Thymus (tissue), 11 donors: Measurements from ENCODE around the gene CAPN13. TPM values are rescaled to one million over a fixed set of nuclear protein-coding genes. Genes with fewer than 3 reads are reported as not detected.

Experiments used
- DNase-seq, 9 donors: peaks; one replicate each; pipeline ENCODE4 v3.0.0-alpha.2; 2013; ENCODE audit warnings: low spot score in 9 of 9, low read depth in 6 of 9, missing footprints in 1 of 9
- H3K27ac ChIP-seq, 2 donors: one replicate each; pipeline ENCODE4 v1.5.1; 2013; ENCODE audit warnings: control low read depth in 1 of 2, low read depth in 1 of 2, low read length in 1 of 2, mild to moderate bottlenecking in 1 of 2, moderate library complexity in 1 of 2
- H3K27me3 ChIP-seq, 2 donors: one replicate each; pipeline ENCODE4 v1.5.1; 2013; ENCODE audit warnings: low read length in 1 of 2; ENCODE audit not compliant: control insufficient read depth in 2 of 2, insufficient read depth in 1 of 2
- H3K36me3 ChIP-seq, 2 donors: one replicate each; pipeline ENCODE4 v1.5.1; 2013; ENCODE audit warnings: low read length in 1 of 2, mild to moderate bottlenecking in 1 of 2, moderate library complexity in 1 of 2; ENCODE audit not compliant: control insufficient read depth in 2 of 2, insufficient read depth in 2 of 2
- H3K4me1 ChIP-seq, 2 donors: one replicate each; pipeline ENCODE4 v1.5.1; 2013; ENCODE audit warnings: low read length in 2 of 2; ENCODE audit not compliant: control insufficient read depth in 2 of 2, insufficient read depth in 2 of 2
- H3K4me3 ChIP-seq, 2 donors: one replicate each; pipeline ENCODE4 v1.5.1; 2013; ENCODE audit warnings: low read length in 2 of 2, control low read depth in 1 of 2, mild to moderate bottlenecking in 1 of 2
- H3K9me3 ChIP-seq, 2 donors: one replicate each; pipeline ENCODE4 v1.5.1; 2013; ENCODE audit warnings: low read length in 1 of 2, mild to moderate bottlenecking in 1 of 2; ENCODE audit not compliant: control insufficient read depth in 2 of 2, insufficient read depth in 1 of 2
- WGBS: extraction: QIAGEN DNeasy Blood & Tissue Kit; methylation state at CpG from one replicate; pipeline ENCODE4 v1.1.7; 2013; 5-methylcytosine and 5-hydroxymethylcytosine counted together
- polyA plus RNA-seq: library from polyadenylated mRNA; stranded (reverse); fragments of 200-250 nt; gene quantifications from one replicate; pipeline ENCODE4 v1.2.3, GENCODE V29; 2013
- total RNA-seq: library from RNA; stranded (reverse); fragments of 120-200 nt; gene quantifications from one replicate; pipeline ENCODE4 v1.2.4, GENCODE V29; 2013
- donor health status: healthy.

The CAPN13 gene
- total and polyA plus RNA-seq, 2 donors, result 0.05 to 0.25 TPM

DNA sequence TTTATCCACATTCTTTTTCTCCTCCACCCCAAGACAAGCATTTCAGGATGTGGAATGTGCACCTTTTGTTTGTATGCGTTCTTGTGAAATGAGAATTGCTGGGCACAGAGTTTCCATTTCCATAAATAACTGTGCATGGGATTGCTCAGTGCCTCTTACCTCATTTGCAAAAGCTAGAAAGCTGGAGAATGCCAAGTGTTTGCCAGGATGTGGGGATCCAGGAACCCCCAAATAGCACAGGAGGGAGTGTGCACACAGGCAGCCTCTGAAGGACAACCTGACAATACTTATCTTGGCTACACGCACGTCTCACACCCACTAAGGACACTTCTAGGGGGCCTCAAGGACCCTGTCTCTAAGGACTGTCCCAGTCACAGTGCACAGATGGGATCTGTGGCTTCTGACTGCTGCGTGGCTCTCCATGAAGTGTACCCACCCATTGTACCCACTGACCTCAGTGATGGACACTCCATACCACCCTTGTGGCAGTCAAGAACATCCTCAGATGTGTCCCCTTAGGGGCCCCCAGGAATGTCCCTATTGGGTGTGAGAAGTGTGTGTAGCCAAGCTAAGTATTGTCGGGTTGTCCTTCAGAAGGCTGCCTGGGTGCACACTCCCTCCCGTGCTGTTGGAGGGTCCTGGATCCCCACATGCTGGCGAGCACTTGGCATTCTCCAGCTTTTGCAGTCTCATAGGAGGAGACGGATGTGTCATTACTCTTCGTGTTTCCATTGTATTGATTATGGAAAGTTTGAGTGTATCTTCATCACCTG is 38.4 kb downstream of the CAPN13 start:
- WGBS, result 95% methylated on average over 9 of the region's 9 CpGs
- no peak for DNase-seq
- Histone ChIP-seq H3K4me1 (peaks cover 0 to 30% of the 10 kb centered on the region in 2 donors), H3K4me3 (no peak overlapping the region), H3K27me3 (no peaks in the 10 kb centered on the region), H3K9me3 (no peaks in the 10 kb centered on the region), H3K27ac (no peak overlapping the region), H3K36me3 (no peaks in the 10 kb centered on the region)

DNA sequence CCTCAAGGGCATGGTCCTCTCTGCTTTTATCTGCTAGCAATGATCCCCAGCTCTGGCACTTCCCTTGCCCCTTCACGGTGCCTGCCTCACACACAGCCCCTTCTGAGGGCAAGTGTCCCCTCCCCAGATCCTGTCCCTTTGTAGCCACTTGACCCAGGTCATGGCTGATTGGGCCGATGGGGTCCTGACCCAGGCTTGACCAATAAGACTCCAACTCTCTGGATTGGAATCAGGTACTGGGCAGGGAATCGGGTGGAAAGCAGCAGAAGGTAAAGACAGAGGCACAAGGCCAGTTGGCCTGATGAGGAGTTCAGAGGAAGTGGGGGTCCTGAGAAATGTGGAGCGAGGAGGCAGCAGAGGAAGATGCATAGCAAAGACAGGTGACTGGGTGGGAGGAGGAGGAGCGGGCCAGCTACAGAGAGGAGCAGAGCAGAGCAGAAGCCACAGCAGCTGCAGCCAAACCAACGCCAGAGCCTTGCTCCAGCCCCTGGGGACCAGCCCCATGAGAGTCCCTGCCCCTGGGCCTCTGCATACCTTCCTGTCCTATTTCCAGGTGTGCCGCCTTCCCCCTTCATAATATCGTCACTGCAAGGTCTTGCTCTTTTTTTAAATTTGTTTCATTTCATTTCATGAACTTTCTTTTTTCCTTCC is 39.1 kb downstream of the CAPN13 start:
- WGBS, result 68% methylated on average over 8 of the region's 8 CpGs
- H3K36me3 ChIP-seq, result no peaks in the 10 kb centered on the region
- DNase-seq, result peak in 1 of 9 donors; percentile 20
- no peaks in the 10 kb centered on the region for H3K9me3 ChIP-seq
- H3K4me1 ChIP-seq, result peaks cover 0 to 30% of the 10 kb centered on the region in 2 donors
- no peaks in the 10 kb centered on the region for H3K27me3 ChIP-seq
- no peak overlapping the region for H3K4me3 ChIP-seq
- H3K27ac ChIP-seq, result no peak overlapping the region

GRCh38 chr2:30766666-30767065 is 40.6 kb downstream of the CAPN13 start:
- Histone ChIP-seq H3K27me3 (no peaks in the 10 kb centered on the region), H3K9me3 (no peaks in the 10 kb centered on the region), H3K4me1 (peaks cover 0 to 30% of the 10 kb centered on the region in 2 donors), H3K27ac (no peak overlapping the region), H3K4me3 (no peak overlapping the region), H3K36me3 (no peaks in the 10 kb centered on the region)
- WGBS, result 90% methylated on average over 3 of the region's 3 CpGs
- DNase-seq, result no peak

GRCh38 chr2:30765876-30766470 is 41.3 kb downstream of the CAPN13 start:
- no peak overlapping the region for H3K4me3 ChIP-seq
- no peaks in the 10 kb centered on the region for H3K36me3 ChIP-seq
- H3K9me3 ChIP-seq, result no peaks in the 10 kb centered on the region
- H3K4me1 ChIP-seq, result peaks cover 0 to 30% of the 10 kb centered on the region in 2 donors
- peak overlapping the region in 1 of 2 donors; percentile 16 for H3K27ac ChIP-seq
- WGBS, result 83% methylated on average over 12 of the region's 12 CpGs
- peak in 8 of 9 donors; percentile 8 to 71 (median 22) for DNase-seq
- H3K27me3 ChIP-seq, result no peaks in the 10 kb centered on the region

DNA sequence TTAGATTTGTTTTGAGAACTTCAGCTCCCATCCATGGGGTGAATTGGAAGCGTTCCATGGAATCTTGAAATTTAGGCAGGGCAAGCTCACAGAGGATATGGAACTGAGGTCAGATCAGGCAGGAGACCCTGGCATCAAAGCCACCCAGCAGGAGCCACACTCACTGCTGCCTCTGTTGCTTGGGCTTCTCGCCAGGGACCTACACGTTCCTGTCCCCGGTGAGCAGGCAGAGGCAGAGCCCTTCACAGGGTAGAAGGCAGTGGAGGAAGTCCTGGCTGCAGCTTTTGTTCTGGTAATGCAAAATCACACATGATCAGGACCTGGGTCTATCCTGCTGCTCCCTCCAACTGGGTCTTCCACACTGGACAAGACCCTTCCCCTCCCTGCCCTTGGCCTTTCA is 42.1 kb downstream of the CAPN13 start:
- no peak for DNase-seq
- no peaks in the 10 kb centered on the region for H3K9me3 ChIP-seq

GRCh38 chr2:30764021-30764800 is 43.0 kb downstream of the CAPN13 start:
- no peaks in the 10 kb centered on the region for H3K36me3 ChIP-seq
- WGBS, result 96% methylated on average over 12 of the region's 12 CpGs
- H3K9me3 ChIP-seq, result no peaks in the 10 kb centered on the region
- peaks cover 0 to 30% of the 10 kb centered on the region in 2 donors for H3K4me1 ChIP-seq
- H3K27ac ChIP-seq, result no peak overlapping the region
- no peak overlapping the region for H3K4me3 ChIP-seq
- no peak for DNase-seq
- H3K27me3 ChIP-seq, result peaks cover 0 to 2% of the 10 kb centered on the region in 2 donors

More for the DNA sequence above, 42.1 kb downstream of the CAPN13 start:
- 83% methylated on average over 4 of the region's 4 CpGs for WGBS
- H3K4me3 ChIP-seq, result no peak overlapping the region
- H3K4me1 ChIP-seq, result peaks cover 0 to 30% of the 10 kb centered on the region in 2 donors
- H3K36me3 ChIP-seq, result no peaks in the 10 kb centered on the region
- no peaks in the 10 kb centered on the region for H3K27me3 ChIP-seq
- H3K27ac ChIP-seq, result no peak overlapping the region

DNA sequence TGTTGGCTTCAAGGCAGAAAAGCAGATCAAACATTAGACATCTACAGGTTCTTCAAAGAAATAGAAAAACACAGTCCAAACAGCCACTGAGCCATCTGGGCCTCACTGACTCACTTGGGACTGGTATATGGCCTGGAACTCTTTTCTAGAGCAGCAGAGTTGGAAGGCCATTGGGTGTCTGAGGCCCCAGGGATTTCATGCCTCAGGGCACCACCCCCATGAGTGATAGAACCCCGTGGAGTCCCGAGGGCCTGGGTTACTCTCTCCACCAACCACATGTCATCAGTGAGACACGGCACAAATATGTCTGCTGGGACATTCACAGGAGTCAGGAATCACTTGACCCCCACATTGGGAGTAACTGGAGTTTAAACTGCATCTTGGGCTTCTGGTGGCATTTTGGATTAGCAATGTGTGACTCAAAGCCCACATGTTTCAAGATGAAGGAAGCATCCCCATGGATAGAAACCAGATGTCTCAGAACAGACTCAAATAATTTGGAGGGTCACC is 44.0 kb downstream of the CAPN13 start:
- 95% methylated on average over 3 of the region's 3 CpGs for WGBS
- no peak for DNase-seq
- Histone ChIP-seq H3K27me3 (peaks cover 0 to 5% of the 10 kb centered on the region in 2 donors), H3K9me3 (no peaks in the 10 kb centered on the region), H3K4me1 (peaks cover 0 to 28% of the 10 kb centered on the region in 2 donors), H3K27ac (no peak overlapping the region), H3K36me3 (no peaks in the 10 kb centered on the region), H3K4me3 (no peak overlapping the region)

DNA sequence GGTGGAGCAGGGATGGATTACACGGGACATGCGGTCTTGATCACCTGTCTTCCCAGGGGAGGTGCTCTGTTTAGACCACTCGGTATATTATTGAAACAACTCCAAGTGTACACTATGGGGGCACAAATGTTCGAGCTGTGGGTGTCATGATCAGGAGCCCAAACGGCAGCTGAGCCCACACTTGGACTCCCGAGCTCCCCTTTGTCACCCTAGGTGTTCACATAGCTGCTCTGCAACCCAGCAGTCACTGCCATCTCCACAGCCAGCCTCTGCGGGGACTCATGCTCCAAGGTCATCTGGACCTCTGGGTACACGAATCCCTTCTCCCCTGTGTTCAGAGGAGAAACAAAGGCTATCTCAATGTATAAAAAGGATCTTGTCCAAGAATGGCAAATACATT is 46.0 kb downstream of the CAPN13 start:
- no peaks in the 10 kb centered on the region for H3K36me3 ChIP-seq
- DNase-seq, result no peak
- 94% methylated on average over 8 of the region's 8 CpGs for WGBS

More for the DNA sequence above, 46.0 kb downstream of the CAPN13 start:
- peaks cover 0 to 8% of the 10 kb centered on the region in 2 donors for H3K27me3 ChIP-seq
- no peak overlapping the region for H3K27ac ChIP-seq
- H3K9me3 ChIP-seq, result no peaks in the 10 kb centered on the region
- H3K4me1 ChIP-seq, result peaks cover 0 to 14% of the 10 kb centered on the region in 2 donors
- no peak overlapping the region for H3K4me3 ChIP-seq
